GM23338 (cell line): Measurements from ENCODE around the gene TCEA2. TPM values are rescaled to one million over a fixed set of nuclear protein-coding genes. Genes with fewer than 3 reads are reported as not detected.
A peak's percentile ranks its signal among the peaks of the same experiment; 100 is the strongest.

ENCODE experiments used
- ATAC-seq: fragments of 200-7000 bp; cut with Tn5 transposase; 3 replicates; pipeline ENCODE4 v1.9.1; 2020
- DNase-seq: peaks from one replicate; pipeline ENCODE4 v3.0.0-alpha.2; 2015; ENCODE audit warnings: low spot score
- H2AFZ ChIP-seq: fragments of 200-600 bp; sonication (generic); 2 replicates; pipeline ENCODE4 v1.8.0; 2016; ENCODE audit warnings: antibody characterized with exemption, mild to moderate bottlenecking, moderate library complexity
- H3F3A ChIP-seq: fragments of 200-600 bp; sonication (generic); replicated peaks from 2 replicates; pipeline ENCODE4 v1.8.0; 2017; ENCODE audit warnings: antibody characterized with exemption, mixed run types, low read depth
- H3K27ac ChIP-seq: fragments of 200-600 bp; sonication (generic); 2 replicates; pipeline ENCODE4 v1.6.1; 2016; ENCODE audit warnings: low read depth
- H3K27me3 ChIP-seq: fragments of 200-600 bp; sonication (generic); 2 replicates; pipeline ENCODE4 v1.8.0; 2016; ENCODE audit warnings: mild to moderate bottlenecking, mixed run types, moderate library complexity; ENCODE audit not compliant: insufficient read depth
- H3K36me3 ChIP-seq: fragments of 200-600 bp; sonication (generic); 2 replicates; pipeline ENCODE4 v1.8.0; 2016; ENCODE audit warnings: mild to moderate bottlenecking; ENCODE audit not compliant: insufficient read depth
- H3K4me1 ChIP-seq: fragments of 200-600 bp; sonication (generic); 2 replicates; pipeline ENCODE4 v1.8.0; 2016; ENCODE audit warnings: mild to moderate bottlenecking, moderate library complexity; ENCODE audit not compliant: insufficient read depth
- H3K4me2 ChIP-seq: fragments of 200-600 bp; sonication (generic); 2 replicates; pipeline ENCODE4 v1.7.1; 2017; ENCODE audit warnings: mixed run types
- H3K4me3 ChIP-seq: fragments of 200-600 bp; sonication (generic); 2 replicates; pipeline ENCODE4 v1.6.1; 2016; ENCODE audit warnings: mixed run types
- H3K79me2 ChIP-seq: fragments of 200-600 bp; sonication (generic); replicated peaks from 2 replicates; pipeline ENCODE4 v1.8.0; 2017; ENCODE audit warnings: mild to moderate bottlenecking; ENCODE audit not compliant: insufficient read depth
- H3K9me2 ChIP-seq: fragments of 200-600 bp; sonication (generic); 2 replicates; pipeline ENCODE4 v1.8.0; 2017; ENCODE audit not compliant: insufficient read depth
- H4K20me1 ChIP-seq: fragments of 200-600 bp; sonication (generic); replicated peaks from 2 replicates; pipeline ENCODE4 v1.8.0; 2017; ENCODE audit warnings: mild to moderate bottlenecking; ENCODE audit not compliant: insufficient read depth
- H3K27ac Mint-ChIP-seq: 2 replicates; pipeline ENCODE4 v1.8.0; 2020; ENCODE audit warnings: inconsistent platforms, mild to moderate bottlenecking, moderate library complexity, mixed read lengths
- H3K27me3 Mint-ChIP-seq: 3 replicates; pipeline ENCODE4 v1.8.0; 2022; ENCODE audit warnings: low read depth, mild to moderate bottlenecking, moderate library complexity, mixed read lengths, inconsistent platforms; ENCODE audit not compliant: insufficient read depth, poor library complexity
- H3K36me3 Mint-ChIP-seq: 3 replicates; pipeline ENCODE4 v1.8.0; 2021; ENCODE audit warnings: low read depth, mild to moderate bottlenecking, inconsistent platforms, moderate library complexity, mixed read lengths
- H3K4me1 Mint-ChIP-seq: 3 replicates; pipeline ENCODE4 v1.8.0; 2020; ENCODE audit warnings: mild to moderate bottlenecking, inconsistent platforms, mixed read lengths
- H3K4me3 Mint-ChIP-seq: 3 replicates; pipeline ENCODE4 v1.8.0; 2021; ENCODE audit warnings: moderate library complexity, mild to moderate bottlenecking, inconsistent platforms, mixed read lengths
- H3K9me3 Mint-ChIP-seq: 3 replicates; pipeline ENCODE4 v1.8.0; 2020; ENCODE audit warnings: moderate library complexity, mild to moderate bottlenecking, inconsistent platforms, mixed read lengths
- CREB1 ChIP-seq: fragments of 250-450 bp; sonication (Bioruptor Pico); IDR thresholded peaks from 2 replicates; pipeline ENCODE4 v1.5.0; 2020; ENCODE audit warnings: low read depth, mild to moderate bottlenecking, moderate library complexity
- EZH2 ChIP-seq: fragments of 200-600 bp; sonication (generic); IDR thresholded peaks from one replicate; pipeline ENCODE4 v1.8.0; 2017; ENCODE audit warnings: antibody characterized with exemption, mild to moderate bottlenecking, low read depth; ENCODE audit not compliant: unreplicated experiment
- EZH2phosphoT487 ChIP-seq: fragments of 200-600 bp; sonication (generic); IDR thresholded peaks from one replicate; pipeline ENCODE4 v1.8.1; 2018; ENCODE audit warnings: antibody characterized with exemption; ENCODE audit not compliant: unreplicated experiment
- JUNB ChIP-seq: IDR thresholded peaks from one replicate; pipeline ENCODE4 v1.6.1; 2016; ENCODE audit warnings: antibody characterized with exemption; ENCODE audit not compliant: unreplicated experiment
- NANOG ChIP-seq: IDR thresholded peaks from 2 replicates; pipeline ENCODE4 v1.6.1; 2016; ENCODE audit warnings: antibody characterized with exemption, borderline replicate concordance
- POLR2AphosphoS5 ChIP-seq: IDR thresholded peaks from 2 replicates; pipeline ENCODE4 v1.6.1; 2016; ENCODE audit warnings: antibody characterized with exemption, low read depth
- STAT1 ChIP-seq: IDR thresholded peaks from one replicate; pipeline ENCODE4 v1.6.1; 2016; ENCODE audit warnings: antibody characterized with exemption; ENCODE audit not compliant: unreplicated experiment
- ZNF114 ChIP-seq: fragments of 250-450 bp; sonication (Bioruptor Pico); IDR thresholded peaks from 2 replicates; pipeline ENCODE4 v1.5.0; 2020; ENCODE audit warnings: mild to moderate bottlenecking, moderate library complexity
- ZNF331 ChIP-seq: fragments of 250-450 bp; sonication (Bioruptor Pico); IDR thresholded peaks from 2 replicates; pipeline ENCODE4 v1.5.0; 2020; ENCODE audit warnings: low read depth, mild to moderate bottlenecking, moderate library complexity
- polyA plus RNA-seq: library from polyadenylated mRNA; unstranded; fragments of >200 nt; fragmentation: Nextera tagmentation; extraction: Ambion mirVana; gene quantifications from 2 replicates; pipeline ENCODE4 v1.2.1, GENCODE V29; 2016
- total RNA-seq: library from RNA; depleted of rRNA; stranded (reverse); fragments of >200 nt; shearing (Covaris generic); gene quantifications from 2 replicates; pipeline ENCODE4 v1.2.3, GENCODE V29; 2014
- TF ChIP-seq, protein P1 (sequence below): IDR thresholded peaks from one replicate; pipeline ENCODE4 v1.6.1; 2018; ENCODE audit warnings: antibody characterized with exemption; ENCODE audit not compliant: unreplicated experiment
- TF ChIP-seq, protein P2 (sequence below): fragments of 250-450 bp; sonication (Bioruptor Pico); IDR thresholded peaks from 2 replicates; pipeline ENCODE4 v1.5.0; 2020; ENCODE audit warnings: mild to moderate bottlenecking, moderate library complexity
- TF ChIP-seq, protein P3 (sequence below), 2 experiments: fragments of 200-600 bp in 1 of 2; sonication (generic) in 1 of 2; conservative IDR thresholded peaks; 2 replicates each; pipeline versions ENCODE4 v1.5.1 to v1.6.1; 2016 to 2017; ENCODE audit warnings: antibody characterized with exemption in 2 of 2, low read depth in 2 of 2, mild to moderate bottlenecking in 2 of 2, moderate library complexity in 1 of 2
- TF ChIP-seq, protein P4 (sequence below): IDR thresholded peaks from 2 replicates; pipeline ENCODE4 v1.6.1; 2016; ENCODE audit warnings: antibody characterized with exemption

The TCEA2 gene
- total and polyA plus RNA-seq, 2 experiments from 2014 or later = 21.0 to 54.4 TPM

DNA sequence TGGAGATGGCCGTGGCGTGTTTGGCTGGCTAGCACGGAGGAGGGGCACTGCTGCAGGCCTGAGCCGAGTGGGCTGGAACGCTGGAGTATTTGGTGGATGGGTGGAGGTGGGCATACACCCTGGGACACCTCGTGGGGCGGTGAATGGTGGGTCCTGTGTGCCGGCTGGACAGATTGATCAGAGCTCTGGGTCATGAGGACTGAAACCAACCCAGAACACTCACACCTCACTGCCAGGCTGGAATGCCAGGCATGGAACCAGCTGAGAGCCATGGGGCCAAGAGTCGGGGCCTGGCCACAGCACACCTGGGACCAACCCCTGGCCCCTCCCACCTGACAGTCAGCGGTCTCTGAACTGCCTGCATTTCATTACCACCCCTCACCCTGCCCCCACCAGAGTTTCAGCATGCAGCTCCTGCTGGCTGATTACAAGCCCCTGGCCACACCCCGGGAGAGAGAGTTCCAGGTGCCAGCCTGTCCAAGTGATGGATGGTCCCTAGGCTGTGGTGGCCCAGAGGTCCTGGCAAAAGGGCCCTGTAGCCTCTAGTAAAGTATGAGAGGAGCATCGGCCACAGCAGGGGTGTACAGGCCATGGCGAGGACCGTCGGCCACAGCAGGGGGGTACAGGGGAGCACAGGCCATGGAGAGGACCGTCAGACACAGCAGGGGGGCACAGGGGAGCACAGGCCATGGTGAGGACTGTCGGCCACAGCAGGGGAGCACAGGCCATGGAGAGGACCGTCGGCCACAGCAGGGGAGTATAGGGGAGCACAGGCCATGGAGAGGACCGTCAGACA lies 41.1 kb downstream of the TCEA2 start:
- H3K4me1 ChIP-seq = no peaks in the 10 kb centered on the region
- TF ChIP-seq, protein P1, sequence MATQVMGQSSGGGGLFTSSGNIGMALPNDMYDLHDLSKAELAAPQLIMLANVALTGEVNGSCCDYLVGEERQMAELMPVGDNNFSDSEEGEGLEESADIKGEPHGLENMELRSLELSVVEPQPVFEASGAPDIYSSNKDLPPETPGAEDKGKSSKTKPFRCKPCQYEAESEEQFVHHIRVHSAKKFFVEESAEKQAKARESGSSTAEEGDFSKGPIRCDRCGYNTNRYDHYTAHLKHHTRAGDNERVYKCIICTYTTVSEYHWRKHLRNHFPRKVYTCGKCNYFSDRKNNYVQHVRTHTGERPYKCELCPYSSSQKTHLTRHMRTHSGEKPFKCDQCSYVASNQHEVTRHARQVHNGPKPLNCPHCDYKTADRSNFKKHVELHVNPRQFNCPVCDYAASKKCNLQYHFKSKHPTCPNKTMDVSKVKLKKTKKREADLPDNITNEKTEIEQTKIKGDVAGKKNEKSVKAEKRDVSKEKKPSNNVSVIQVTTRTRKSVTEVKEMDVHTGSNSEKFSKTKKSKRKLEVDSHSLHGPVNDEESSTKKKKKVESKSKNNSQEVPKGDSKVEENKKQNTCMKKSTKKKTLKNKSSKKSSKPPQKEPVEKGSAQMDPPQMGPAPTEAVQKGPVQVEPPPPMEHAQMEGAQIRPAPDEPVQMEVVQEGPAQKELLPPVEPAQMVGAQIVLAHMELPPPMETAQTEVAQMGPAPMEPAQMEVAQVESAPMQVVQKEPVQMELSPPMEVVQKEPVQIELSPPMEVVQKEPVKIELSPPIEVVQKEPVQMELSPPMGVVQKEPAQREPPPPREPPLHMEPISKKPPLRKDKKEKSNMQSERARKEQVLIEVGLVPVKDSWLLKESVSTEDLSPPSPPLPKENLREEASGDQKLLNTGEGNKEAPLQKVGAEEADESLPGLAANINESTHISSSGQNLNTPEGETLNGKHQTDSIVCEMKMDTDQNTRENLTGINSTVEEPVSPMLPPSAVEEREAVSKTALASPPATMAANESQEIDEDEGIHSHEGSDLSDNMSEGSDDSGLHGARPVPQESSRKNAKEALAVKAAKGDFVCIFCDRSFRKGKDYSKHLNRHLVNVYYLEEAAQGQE = no peak
- no peak for TF ChIP-seq JUNB
- no peak for TF ChIP-seq POLR2AphosphoS5
- TF ChIP-seq, protein P2, sequence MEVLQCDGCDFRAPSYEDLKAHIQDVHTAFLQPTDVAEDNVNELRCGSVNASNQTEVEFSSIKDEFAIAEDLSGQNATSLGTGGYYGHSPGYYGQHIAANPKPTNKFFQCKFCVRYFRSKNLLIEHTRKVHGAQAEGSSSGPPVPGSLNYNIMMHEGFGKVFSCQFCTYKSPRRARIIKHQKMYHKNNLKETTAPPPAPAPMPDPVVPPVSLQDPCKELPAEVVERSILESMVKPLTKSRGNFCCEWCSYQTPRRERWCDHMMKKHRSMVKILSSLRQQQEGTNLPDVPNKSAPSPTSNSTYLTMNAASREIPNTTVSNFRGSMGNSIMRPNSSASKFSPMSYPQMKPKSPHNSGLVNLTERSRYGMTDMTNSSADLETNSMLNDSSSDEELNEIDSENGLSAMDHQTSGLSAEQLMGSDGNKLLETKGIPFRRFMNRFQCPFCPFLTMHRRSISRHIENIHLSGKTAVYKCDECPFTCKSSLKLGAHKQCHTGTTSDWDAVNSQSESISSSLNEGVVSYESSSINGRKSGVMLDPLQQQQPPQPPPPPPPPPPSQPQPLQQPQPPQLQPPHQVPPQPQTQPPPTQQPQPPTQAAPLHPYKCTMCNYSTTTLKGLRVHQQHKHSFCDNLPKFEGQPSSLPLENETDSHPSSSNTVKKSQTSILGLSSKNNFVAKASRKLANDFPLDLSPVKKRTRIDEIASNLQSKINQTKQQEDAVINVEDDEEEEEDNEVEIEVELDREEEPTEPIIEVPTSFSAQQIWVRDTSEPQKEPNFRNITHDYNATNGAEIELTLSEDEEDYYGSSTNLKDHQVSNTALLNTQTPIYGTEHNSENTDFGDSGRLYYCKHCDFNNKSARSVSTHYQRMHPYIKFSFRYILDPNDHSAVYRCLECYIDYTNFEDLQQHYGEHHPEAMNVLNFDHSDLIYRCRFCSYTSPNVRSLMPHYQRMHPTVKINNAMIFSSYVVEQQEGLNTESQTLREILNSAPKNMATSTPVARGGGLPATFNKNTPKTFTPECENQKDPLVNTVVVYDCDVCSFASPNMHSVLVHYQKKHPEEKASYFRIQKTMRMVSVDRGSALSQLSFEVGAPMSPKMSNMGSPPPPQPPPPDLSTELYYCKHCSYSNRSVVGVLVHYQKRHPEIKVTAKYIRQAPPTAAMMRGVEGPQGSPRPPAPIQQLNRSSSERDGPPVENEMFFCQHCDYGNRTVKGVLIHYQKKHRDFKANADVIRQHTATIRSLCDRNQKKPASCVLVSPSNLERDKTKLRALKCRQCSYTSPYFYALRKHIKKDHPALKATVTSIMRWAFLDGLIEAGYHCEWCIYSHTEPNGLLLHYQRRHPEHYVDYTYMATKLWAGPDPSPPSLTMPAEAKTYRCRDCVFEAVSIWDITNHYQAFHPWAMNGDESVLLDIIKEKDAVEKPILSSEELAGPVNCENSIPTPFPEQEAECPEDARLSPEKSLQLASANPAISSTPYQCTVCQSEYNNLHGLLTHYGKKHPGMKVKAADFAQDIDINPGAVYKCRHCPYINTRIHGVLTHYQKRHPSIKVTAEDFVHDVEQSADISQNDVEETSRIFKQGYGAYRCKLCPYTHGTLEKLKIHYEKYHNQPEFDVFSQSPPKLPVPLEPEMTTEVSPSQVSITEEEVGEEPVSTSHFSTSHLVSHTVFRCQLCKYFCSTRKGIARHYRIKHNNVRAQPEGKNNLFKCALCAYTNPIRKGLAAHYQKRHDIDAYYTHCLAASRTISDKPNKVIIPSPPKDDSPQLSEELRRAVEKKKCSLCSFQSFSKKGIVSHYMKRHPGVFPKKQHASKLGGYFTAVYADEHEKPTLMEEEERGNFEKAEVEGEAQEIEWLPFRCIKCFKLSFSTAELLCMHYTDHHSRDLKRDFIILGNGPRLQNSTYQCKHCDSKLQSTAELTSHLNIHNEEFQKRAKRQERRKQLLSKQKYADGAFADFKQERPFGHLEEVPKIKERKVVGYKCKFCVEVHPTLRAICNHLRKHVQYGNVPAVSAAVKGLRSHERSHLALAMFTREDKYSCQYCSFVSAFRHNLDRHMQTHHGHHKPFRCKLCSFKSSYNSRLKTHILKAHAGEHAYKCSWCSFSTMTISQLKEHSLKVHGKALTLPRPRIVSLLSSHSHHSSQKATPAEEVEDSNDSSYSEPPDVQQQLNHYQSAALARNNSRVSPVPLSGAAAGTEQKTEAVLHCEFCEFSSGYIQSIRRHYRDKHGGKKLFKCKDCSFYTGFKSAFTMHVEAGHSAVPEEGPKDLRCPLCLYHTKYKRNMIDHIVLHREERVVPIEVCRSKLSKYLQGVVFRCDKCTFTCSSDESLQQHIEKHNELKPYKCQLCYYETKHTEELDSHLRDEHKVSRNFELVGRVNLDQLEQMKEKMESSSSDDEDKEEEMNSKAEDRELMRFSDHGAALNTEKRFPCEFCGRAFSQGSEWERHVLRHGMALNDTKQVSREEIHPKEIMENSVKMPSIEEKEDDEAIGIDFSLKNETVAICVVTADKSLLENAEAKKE (CRISPR knock-in tag) = no peak
- TF ChIP-seq ZNF114 (CRISPR knock-in tag) = no peak
- no peak for TF ChIP-seq STAT1
- TF ChIP-seq EZH2phosphoT487 = no peak
- TF ChIP-seq CREB1 (CRISPR knock-in tag) = no peak
- TF ChIP-seq, protein P3, sequence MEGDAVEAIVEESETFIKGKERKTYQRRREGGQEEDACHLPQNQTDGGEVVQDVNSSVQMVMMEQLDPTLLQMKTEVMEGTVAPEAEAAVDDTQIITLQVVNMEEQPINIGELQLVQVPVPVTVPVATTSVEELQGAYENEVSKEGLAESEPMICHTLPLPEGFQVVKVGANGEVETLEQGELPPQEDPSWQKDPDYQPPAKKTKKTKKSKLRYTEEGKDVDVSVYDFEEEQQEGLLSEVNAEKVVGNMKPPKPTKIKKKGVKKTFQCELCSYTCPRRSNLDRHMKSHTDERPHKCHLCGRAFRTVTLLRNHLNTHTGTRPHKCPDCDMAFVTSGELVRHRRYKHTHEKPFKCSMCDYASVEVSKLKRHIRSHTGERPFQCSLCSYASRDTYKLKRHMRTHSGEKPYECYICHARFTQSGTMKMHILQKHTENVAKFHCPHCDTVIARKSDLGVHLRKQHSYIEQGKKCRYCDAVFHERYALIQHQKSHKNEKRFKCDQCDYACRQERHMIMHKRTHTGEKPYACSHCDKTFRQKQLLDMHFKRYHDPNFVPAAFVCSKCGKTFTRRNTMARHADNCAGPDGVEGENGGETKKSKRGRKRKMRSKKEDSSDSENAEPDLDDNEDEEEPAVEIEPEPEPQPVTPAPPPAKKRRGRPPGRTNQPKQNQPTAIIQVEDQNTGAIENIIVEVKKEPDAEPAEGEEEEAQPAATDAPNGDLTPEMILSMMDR (conservative IDR thresholded peaks at IDR 0.05; ENCODE audit: low read depth in 2 of 2) = no peak
- no peak for TF ChIP-seq ZNF331 (CRISPR knock-in tag)
- TF ChIP-seq EZH2 = no peak
- TF ChIP-seq NANOG = no peak
- TF ChIP-seq, protein P4, sequence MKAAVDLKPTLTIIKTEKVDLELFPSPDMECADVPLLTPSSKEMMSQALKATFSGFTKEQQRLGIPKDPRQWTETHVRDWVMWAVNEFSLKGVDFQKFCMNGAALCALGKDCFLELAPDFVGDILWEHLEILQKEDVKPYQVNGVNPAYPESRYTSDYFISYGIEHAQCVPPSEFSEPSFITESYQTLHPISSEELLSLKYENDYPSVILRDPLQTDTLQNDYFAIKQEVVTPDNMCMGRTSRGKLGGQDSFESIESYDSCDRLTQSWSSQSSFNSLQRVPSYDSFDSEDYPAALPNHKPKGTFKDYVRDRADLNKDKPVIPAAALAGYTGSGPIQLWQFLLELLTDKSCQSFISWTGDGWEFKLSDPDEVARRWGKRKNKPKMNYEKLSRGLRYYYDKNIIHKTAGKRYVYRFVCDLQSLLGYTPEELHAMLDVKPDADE = no peak
- peaks cover 7% of the 10 kb centered on the region for H3F3A ChIP-seq
- DNase-seq = peak; percentile 19
- no peak overlapping the region for H2AFZ ChIP-seq
- Mint-ChIP-seq H3K36me3 (no peaks in the 10 kb centered on the region; the same call in 2 of the 3 replicates), H3K9me3 (peaks cover 5% of the 10 kb centered on the region; the same call in 2 of the 3 replicates), H3K4me1 (peaks cover 11% of the 10 kb centered on the region), H3K4me3 (peak overlapping the region; percentile 3; the same call in 1 of the 3 replicates), H3K27me3 (peaks cover 24% of the 10 kb centered on the region), H3K27ac (no peak overlapping the region)
- H3K27me3 ChIP-seq = peaks cover 17% of the 10 kb centered on the region
- H3K9me2 ChIP-seq = no peaks in the 10 kb centered on the region
- H3K79me2 ChIP-seq = no peaks in the 10 kb centered on the region
- H3K36me3 ChIP-seq = no peaks in the 10 kb centered on the region
- no peak overlapping the region for H3K4me3 ChIP-seq
- ATAC-seq = no peak
- no peak overlapping the region for H3K27ac ChIP-seq
- no peak overlapping the region for H3K4me2 ChIP-seq
- no peaks in the 10 kb centered on the region for H4K20me1 ChIP-seq
